ENCODE measurements around the gene CEP57L1. TPM values are rescaled to one million over a fixed set of nuclear protein-coding genes. Genes with fewer than 3 reads are reported as not detected.
"Not testable (repeated sequence)": the region's sequence is repeated elsewhere in the genome, so short reads cannot be mapped to it uniquely, and the experiment has no call there.

The CEP57L1 gene
- total RNA-seq, 1 donor from 2014 or later: 9.7 TPM

DNA sequence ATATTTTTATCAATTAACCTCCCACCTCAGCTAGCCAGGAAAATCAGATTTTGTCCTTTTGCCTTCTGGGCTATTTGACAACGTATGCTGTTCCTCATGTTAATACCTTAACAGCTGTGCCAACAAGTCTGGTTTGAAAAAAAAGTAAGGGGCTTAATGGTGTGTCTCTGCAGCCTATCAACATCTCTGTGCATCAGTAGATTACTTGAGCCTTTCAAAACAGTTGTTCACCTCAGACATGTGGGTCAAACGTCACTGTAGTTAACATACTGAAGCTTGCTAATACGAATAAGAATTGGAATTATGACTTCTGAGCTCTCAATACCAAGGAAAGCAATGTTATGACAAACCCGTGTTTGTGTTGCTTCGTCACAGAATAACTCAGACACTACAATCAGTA lies 23.0 kb downstream of the CEP57L1 start:
- no peak for ATAC-seq
- Histone ChIP-seq H3K27ac (no peak overlapping the region), H3K9me3 (no peaks in the 10 kb centered on the region), H3K4me3 (no peak overlapping the region), H3K4me1 (peaks cover 13% of the 10 kb centered on the region), H3K36me3 (no peaks in the 10 kb centered on the region), H3K27me3 (no peaks in the 10 kb centered on the region)
- intact Hi-C loops (cut with DNase I): no loop called here
- TF ChIP-seq, protein P1, sequence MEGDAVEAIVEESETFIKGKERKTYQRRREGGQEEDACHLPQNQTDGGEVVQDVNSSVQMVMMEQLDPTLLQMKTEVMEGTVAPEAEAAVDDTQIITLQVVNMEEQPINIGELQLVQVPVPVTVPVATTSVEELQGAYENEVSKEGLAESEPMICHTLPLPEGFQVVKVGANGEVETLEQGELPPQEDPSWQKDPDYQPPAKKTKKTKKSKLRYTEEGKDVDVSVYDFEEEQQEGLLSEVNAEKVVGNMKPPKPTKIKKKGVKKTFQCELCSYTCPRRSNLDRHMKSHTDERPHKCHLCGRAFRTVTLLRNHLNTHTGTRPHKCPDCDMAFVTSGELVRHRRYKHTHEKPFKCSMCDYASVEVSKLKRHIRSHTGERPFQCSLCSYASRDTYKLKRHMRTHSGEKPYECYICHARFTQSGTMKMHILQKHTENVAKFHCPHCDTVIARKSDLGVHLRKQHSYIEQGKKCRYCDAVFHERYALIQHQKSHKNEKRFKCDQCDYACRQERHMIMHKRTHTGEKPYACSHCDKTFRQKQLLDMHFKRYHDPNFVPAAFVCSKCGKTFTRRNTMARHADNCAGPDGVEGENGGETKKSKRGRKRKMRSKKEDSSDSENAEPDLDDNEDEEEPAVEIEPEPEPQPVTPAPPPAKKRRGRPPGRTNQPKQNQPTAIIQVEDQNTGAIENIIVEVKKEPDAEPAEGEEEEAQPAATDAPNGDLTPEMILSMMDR (IDR thresholded peaks at IDR 0.05): no peak
- DNase-seq: no peak

DNA sequence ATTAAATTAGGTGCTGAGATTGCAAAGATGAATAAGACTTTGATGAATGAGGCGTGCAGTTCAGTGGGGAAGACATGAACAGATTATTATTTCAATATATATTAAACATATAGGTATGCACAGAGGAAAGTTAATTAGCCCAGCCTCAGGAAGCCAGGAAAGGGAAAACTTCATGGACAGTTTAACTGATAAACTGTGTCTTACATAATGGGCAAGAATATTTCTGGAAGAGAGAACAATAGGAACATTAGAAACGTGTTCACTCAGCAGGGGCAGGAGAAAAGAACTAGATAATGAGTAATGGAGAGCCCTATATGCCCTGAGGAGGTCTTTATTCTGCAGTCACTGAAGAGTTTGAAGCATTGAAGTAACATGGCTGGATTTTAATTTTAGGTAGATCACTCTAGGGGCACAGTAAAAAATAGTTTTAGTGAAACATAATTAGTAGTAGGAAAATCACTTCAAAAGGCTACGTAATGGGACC lies 23.6 kb downstream of the CEP57L1 start:
- intact Hi-C loops (cut with DNase I): no loop called here

DNA sequence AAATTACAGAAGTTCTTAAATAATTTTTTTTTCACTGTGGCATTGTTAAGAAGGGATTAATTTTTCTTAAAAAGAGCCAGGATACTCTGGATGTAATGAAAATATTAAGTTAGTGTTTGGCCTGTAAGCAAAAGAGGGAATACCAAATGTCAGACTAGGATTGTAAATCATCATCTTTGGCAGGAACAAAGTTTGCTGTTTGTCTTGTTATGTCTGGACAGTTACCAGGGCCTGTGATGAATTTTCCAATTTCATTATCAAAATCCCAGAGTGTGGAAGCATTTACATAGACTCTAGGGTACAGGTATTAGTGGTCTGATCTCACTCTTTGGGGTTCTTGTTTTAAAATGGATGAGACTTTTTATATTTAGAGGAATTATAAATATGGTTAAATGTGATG lies 26.1 kb downstream of the CEP57L1 start:
- intact Hi-C loops (cut with DNase I): no loop called here
- Histone ChIP-seq H3K4me3 (no peak overlapping the region), H3K4me1 (peaks cover 13% of the 10 kb centered on the region), H3K9me3 (no peaks in the 10 kb centered on the region), H3K27me3 (no peaks in the 10 kb centered on the region), H3K36me3 (no peaks in the 10 kb centered on the region), H3K27ac (no peak overlapping the region)
- no peak for ATAC-seq
- TF ChIP-seq, protein P1 (IDR thresholded peaks at IDR 0.05): no peak
- DNase-seq: no peak

More for the DNA sequence above, 23.6 kb downstream of the CEP57L1 start:
- peaks cover 13% of the 10 kb centered on the region for H3K4me1 ChIP-seq
- TF ChIP-seq, protein P1 (IDR thresholded peaks at IDR 0.05): no peak
- H3K27me3 ChIP-seq: no peaks in the 10 kb centered on the region
- ATAC-seq (no peak), DNase-seq (no peak)
- no peaks in the 10 kb centered on the region for H3K36me3 ChIP-seq
- no peak overlapping the region for H3K4me3 ChIP-seq
- no peak overlapping the region for H3K27ac ChIP-seq
- H3K9me3 ChIP-seq: no peaks in the 10 kb centered on the region

DNA sequence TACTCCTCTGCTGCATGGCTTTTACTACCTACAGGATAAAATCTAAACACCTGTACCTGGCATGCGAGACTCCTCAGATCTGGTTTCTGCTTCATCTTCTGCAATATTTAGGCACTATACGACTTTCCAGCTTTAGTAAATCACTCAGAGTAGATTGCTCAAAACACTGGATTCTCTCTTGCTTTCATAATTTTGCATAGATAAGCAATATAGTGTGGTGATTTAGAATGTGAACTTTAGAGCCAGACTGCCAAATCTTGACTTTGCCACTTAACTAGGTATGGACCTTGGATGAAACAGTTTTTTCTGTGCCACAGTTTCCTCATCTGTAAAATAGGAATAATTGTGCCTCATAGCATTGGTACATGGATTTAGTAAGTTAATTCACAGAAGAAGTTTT lies 28.9 kb downstream of the CEP57L1 start:
- intact Hi-C loops (cut with DNase I): no loop called here
- TF ChIP-seq, protein P1 (IDR thresholded peaks at IDR 0.05): no peak
- no peak for ATAC-seq
- Histone ChIP-seq H3K4me1 (peaks cover 13% of the 10 kb centered on the region), H3K36me3 (no peaks in the 10 kb centered on the region), H3K27ac (no peak overlapping the region), H3K4me3 (no peak overlapping the region), H3K27me3 (no peaks in the 10 kb centered on the region), H3K9me3 (no peaks in the 10 kb centered on the region)
- no peak for DNase-seq

DNA sequence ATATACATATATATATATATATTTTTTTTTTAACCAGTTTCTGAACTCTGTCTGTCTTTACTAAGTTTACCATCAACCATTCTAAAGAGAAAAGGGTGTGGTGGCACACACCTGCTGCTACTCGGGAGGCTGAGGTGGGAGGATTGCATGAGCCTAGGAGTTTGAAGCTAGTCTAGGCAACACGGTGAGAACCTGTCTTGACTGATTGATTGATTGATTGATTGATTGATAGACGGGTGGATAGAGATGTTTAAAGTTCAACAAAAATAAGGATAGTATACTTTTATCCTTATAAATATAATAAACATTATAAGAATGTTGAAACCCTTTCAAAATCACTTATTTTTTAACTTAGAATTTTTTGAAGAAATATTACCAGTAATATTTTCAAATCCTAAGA lies 30.2 kb downstream of the CEP57L1 start:
- Histone ChIP-seq H3K9me3 (no peaks in the 10 kb centered on the region), H3K4me3 (no peak overlapping the region), H3K27me3 (no peaks in the 10 kb centered on the region), H3K36me3 (no peaks in the 10 kb centered on the region), H3K27ac (no peak overlapping the region), H3K4me1 (peaks cover 13% of the 10 kb centered on the region)
- intact Hi-C loops (cut with DNase I): no loop called here
- TF ChIP-seq, protein P1 (IDR thresholded peaks at IDR 0.05): no peak
- DNase-seq: no peak
- no peak for ATAC-seq

DNA sequence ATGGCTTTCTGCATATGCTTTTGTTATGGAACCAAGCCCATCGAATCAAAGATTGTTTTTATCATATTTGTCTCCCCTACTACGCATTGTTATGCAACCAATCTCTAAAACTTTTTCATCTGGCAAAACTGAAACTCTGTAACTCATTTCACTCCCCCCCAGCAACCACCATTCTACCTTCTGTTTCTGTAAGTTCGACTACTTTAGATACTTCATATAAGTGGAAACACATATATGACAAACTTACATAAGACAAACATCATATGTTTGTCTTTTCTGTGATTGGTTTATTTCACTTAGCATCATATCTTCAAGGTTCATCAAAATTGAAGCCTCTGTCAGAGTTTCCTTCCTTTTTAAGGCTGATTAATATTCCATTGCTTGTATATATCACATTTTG lies 34.8 kb downstream of the CEP57L1 start:
- DNase-seq (no peak), ATAC-seq (no peak)
- no peaks in the 10 kb centered on the region for H3K9me3 ChIP-seq
- H3K27me3 ChIP-seq: no peaks in the 10 kb centered on the region
- no peak overlapping the region for H3K4me3 ChIP-seq
- H3K36me3 ChIP-seq: no peaks in the 10 kb centered on the region
- intact Hi-C loops (cut with DNase I): no loop called here
- H3K27ac ChIP-seq: no peak overlapping the region
- H3K4me1 ChIP-seq: no peaks in the 10 kb centered on the region
- TF ChIP-seq, protein P1 (IDR thresholded peaks at IDR 0.05): no peak

DNA sequence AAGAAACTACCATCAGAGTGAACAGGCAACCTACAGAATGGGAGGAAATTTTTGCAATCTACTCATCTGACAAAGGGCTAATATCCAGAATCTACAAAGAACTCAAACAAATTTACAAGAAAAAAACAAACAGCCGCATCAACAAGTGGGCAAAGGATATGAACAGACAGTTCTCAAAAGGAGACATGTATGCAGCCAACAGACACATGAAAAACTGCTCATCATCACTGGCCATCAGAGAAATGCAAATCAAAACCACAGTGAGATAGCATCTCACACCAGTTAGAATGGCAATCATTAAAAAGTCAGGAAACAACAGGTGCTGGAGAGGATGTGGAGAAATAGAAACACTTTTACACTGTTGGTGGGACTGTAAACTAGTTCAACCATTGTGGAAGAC lies 40.3 kb downstream of the CEP57L1 start:
- H3K27me3 ChIP-seq; H3K36me3 ChIP-seq; ATAC-seq; H3K4me1 ChIP-seq; H3K4me3 ChIP-seq; DNase-seq; H3K27ac ChIP-seq; intact Hi-C loops (cut with DNase I); H3K9me3 ChIP-seq: not testable (repeated sequence)

DNA sequence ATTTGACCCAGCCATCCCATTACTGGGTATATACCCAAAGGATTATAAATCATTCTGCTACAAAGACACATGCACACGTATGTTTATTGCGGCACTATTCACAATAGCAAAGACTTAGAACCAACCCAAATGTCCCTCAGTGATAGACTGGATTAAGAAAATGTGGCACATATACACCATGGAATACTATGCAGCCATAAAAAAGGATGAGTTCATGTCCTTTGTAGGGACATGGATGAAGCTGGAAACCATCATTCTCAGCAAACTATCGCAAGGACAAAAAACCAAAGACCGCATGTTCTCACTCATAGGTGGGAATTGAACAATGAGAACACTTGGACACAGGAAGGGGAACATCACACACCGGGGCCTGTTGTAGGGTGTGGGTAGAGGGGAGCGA lies 40.7 kb downstream of the CEP57L1 start:
- intact Hi-C loops (cut with DNase I): not testable (repeated sequence)

DNA sequence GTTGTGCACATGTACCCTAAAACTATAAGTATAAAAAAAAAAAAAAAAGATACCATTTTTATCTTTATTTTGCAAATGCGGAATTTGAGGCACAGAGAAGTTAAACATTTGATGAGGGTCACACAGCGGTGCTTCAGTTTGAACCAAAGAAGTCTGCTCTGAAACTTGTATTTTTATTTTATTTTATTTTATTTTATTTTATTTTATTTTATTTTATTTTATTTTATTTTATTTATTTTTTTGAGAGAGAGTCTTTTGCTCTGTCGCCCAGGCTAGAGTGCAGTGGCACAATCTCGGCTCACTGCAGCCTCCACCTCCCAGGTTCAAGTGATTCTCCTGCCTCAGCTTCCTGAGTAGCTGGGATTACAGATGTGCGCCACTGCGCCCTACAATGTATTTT lies 41.2 kb downstream of the CEP57L1 start:
- H3K27ac ChIP-seq; ATAC-seq; H3K4me1 ChIP-seq; H3K4me3 ChIP-seq; H3K9me3 ChIP-seq; DNase-seq; H3K36me3 ChIP-seq; intact Hi-C loops (cut with DNase I); H3K27me3 ChIP-seq: not testable (repeated sequence)

More for the DNA sequence above, 40.7 kb downstream of the CEP57L1 start:
- H3K27me3 ChIP-seq, DNase-seq, H3K36me3 ChIP-seq, H3K4me3 ChIP-seq, H3K27ac ChIP-seq, H3K9me3 ChIP-seq, ATAC-seq, H3K4me1 ChIP-seq: not testable (repeated sequence)
